ENCODE results near the gene PTPMT1. TPM values are rescaled to one million over a fixed set of nuclear protein-coding genes. Genes with fewer than 3 reads are reported as not detected.

The PTPMT1 gene
- total RNA-seq, 1 donor from 2014 or later = 27.1 TPM

DNA sequence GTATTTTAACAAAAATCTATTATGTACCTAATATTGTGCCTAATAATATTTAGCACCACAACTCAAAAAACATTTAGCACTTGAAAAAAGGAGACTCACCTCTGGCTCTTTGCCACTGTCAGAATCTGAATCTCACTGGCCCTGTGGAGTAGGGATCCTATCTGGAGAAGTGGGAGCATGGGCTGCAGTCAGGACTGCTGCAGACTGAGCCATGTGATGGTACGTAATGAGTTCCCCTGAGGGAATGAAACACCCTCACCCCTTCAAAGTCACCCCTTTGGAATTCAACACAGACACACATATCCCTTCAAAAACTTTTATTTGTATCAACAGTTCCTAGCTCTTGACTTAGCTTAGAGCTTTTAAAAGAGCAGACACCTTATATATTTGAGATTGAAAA lies 6.5 kb downstream of the PTPMT1 start:
- no peak for DNase-seq
- ChIA-PET POLR2A (no interaction called here), CTCF (no interaction called here)
- Mint-ChIP-seq H3K9me3 (no peaks in the 10 kb centered on the region), H3K27me3 (no peaks in the 10 kb centered on the region), H3K4me1 (peaks cover 4% of the 10 kb centered on the region), H3K4me3 (no peak overlapping the region), H3K27ac (no peak overlapping the region), H3K36me3 (ENCODE audit: low read depth) (peaks cover 58% of the 10 kb centered on the region)
- TF ChIP-seq CTCF (IDR thresholded peaks at IDR 0.05) = no peak
- ATAC-seq (ENCODE audit: low read depth) = no peak
- intact Hi-C loops (cut with micrococcal nuclease) = no loop called here

GRCh38 chr11:47572715-47573255 lies 7.4 kb downstream of the PTPMT1 start:
- Mint-ChIP-seq H3K36me3 (ENCODE audit: low read depth) (peaks cover 63% of the 10 kb centered on the region), H3K4me3 (no peak overlapping the region), H3K27me3 (no peaks in the 10 kb centered on the region), H3K9me3 (no peaks in the 10 kb centered on the region), H3K27ac (no peak overlapping the region), H3K4me1 (peaks cover 12% of the 10 kb centered on the region)
- intact Hi-C loops (cut with micrococcal nuclease) = no loop called here
- ATAC-seq (ENCODE audit: low read depth) (no peak), DNase-seq (no peak)
- TF ChIP-seq CTCF (IDR thresholded peaks at IDR 0.05) = no peak
- ChIA-PET CTCF (no interaction called here), POLR2A (no interaction called here)

GRCh38 chr11:47573321-47573720 lies 7.9 kb downstream of the PTPMT1 start:
- DNase-seq (no peak), ATAC-seq (ENCODE audit: low read depth) (no peak)
- CTCF ChIA-PET = no interaction called here
- H3K27ac Mint-ChIP-seq = no peak overlapping the region
- intact Hi-C loops (cut with micrococcal nuclease) = no loop called here
- no peak for TF ChIP-seq CTCF (IDR thresholded peaks at IDR 0.05)
- no peak overlapping the region for H3K4me3 Mint-ChIP-seq
- H3K36me3 Mint-ChIP-seq (ENCODE audit: low read depth) = peaks cover 63% of the 10 kb centered on the region
- no peaks in the 10 kb centered on the region for H3K27me3 Mint-ChIP-seq
- POLR2A ChIA-PET = no interaction called here
- H3K9me3 Mint-ChIP-seq = no peaks in the 10 kb centered on the region
- H3K4me1 Mint-ChIP-seq = peaks cover 18% of the 10 kb centered on the region

- Mint-ChIP-seq H3K4me1 (peaks cover 38% of the 10 kb centered on the region), H3K4me3 (peak overlapping the region; percentile 99), H3K9me3 (no peaks in the 10 kb centered on the region), H3K27me3 (no peaks in the 10 kb centered on the region), H3K27ac (no peak overlapping the region), H3K36me3 (ENCODE audit: low read depth) (peaks cover 68% of the 10 kb centered on the region)
- ChIA-PET POLR2A (interaction anchor here (0.5 to 5.6 kb wide), 10 partner anchors 12 to 362 kb away, joined by 3 to 56 read pairs (median 6); partner anchors contain the start of genes ACP2, AGBL2, CELF1 and PTPMT1), CTCF (no interaction called here)
- DNase-seq = no peak
- intact Hi-C loops (cut with micrococcal nuclease) = loop anchor here (2.0 kb wide), 3 partner anchors 65 to 533 kb away; partner anchors contain the start of genes FNBP4 and MTCH2
- no peak for TF ChIP-seq CTCF (IDR thresholded peaks at IDR 0.05)
- ATAC-seq (ENCODE audit: low read depth) = no peak
Measured at GRCh38 chr11:47577460-47578041, 12.2 kb downstream of the PTPMT1 start.

- peak; percentile 90 for DNase-seq
- no peak for TF ChIP-seq CTCF (IDR thresholded peaks at IDR 0.05)
- Mint-ChIP-seq H3K4me3 (peak within 1 kb of the TSS; percentile 99), H3K4me1 (peaks cover 38% of the 10 kb centered on the region), H3K27me3 (no peaks in the 10 kb centered on the region), H3K9me3 (no peaks in the 10 kb centered on the region), H3K27ac (peak within 1 kb of the TSS; percentile 97), H3K36me3 (ENCODE audit: low read depth) (peaks cover 68% of the 10 kb centered on the region)
- peak; percentile 93 for ATAC-seq (ENCODE audit: low read depth)
- ChIA-PET CTCF (no interaction called here), POLR2A (interaction anchor here (0.6 to 5.6 kb wide), 14 partner anchors 9 to 363 kb away, joined by 3 to 56 read pairs (median 5); partner anchors contain the start of genes ACP2, AGBL2, CELF1 and PTPMT1)
- intact Hi-C loops (cut with micrococcal nuclease) = loop anchor here (1.0 to 2.0 kb wide), 8 partner anchors 14 to 532 kb away; partner anchors contain the start of genes AGBL2, CELF1, FNBP4 and MTCH2
Measured at GRCh38 chr11:47578524-47579494, 13.4 kb downstream of the PTPMT1 start, which contains the start of the genes KBTBD4 and NDUFS3. TSS of gene KBTBD4 (minus strand) at chr11:47578970. CDS start at chr11:47578951, 19 bp downstream. TSS of gene NDUFS3 (plus strand) at chr11:47579074. CDS start at chr11:47579092, 18 bp downstream.

All from activated B cell treated with CpG ODN at 0.5 μM for 24 hours (primary cell).